ENCODE results near the gene CHD9NB.

Gene CHD9NB

GRCh38 chr16:53056392-53056881 is 3.7 kb upstream of the CHD9NB start:
- no peak for DNase-seq
- no peak overlapping the region for H2BK12ac ChIP-seq (ENCODE audit: low read length)
- no peak overlapping the region for H3K18ac ChIP-seq (ENCODE audit: low read length)
- H3K27me3 ChIP-seq (ENCODE audit: insufficient read depth, low read length), result no peaks in the 10 kb centered on the region
- H3K9me3 ChIP-seq (ENCODE audit: insufficient read depth, low read depth, low read length), result no peaks in the 10 kb centered on the region
- WGBS (ENCODE audit: extremely low coverage, insufficient coverage, insufficient read length), result no CpG with 5 or more reads among the region's 8 CpGs
- peaks cover 5% of the 10 kb centered on the region for H3K79me2 ChIP-seq (ENCODE audit: control insufficient read depth, insufficient read depth, low read length, poor library complexity)
- H3K14ac ChIP-seq (ENCODE audit: low read length), result peak overlapping the region; percentile 16
- H3K79me1 ChIP-seq (ENCODE audit: low read length), result peaks cover 14% of the 10 kb centered on the region
- H2AK5ac ChIP-seq (ENCODE audit: low read length), result no peak overlapping the region
- peak overlapping the region; percentile 91 for H3K27ac ChIP-seq (ENCODE audit: low read depth, low read length)
- no peak overlapping the region for H2AFZ ChIP-seq (ENCODE audit: insufficient read depth, low read length, poor library complexity)
- no peak overlapping the region for H4K8ac ChIP-seq (ENCODE audit: low read depth, low read length)
- no peak overlapping the region for H4K91ac ChIP-seq (ENCODE audit: low read depth, low read length)
- no peak overlapping the region for H3K23ac ChIP-seq (ENCODE audit: low read length)
- no peaks in the 10 kb centered on the region for H3K36me3 ChIP-seq (ENCODE audit: control insufficient read depth in 1 of 2, insufficient read depth in 2 of 2, low read length in 2 of 2)
- peak overlapping the region; percentile 23 for H2BK120ac ChIP-seq (ENCODE audit: insufficient read depth, low read length, poor library complexity)
- H3K4ac ChIP-seq (ENCODE audit: low read depth, low read length), result peak overlapping the region; percentile 43
- H4K12ac ChIP-seq (ENCODE audit: low read depth, low read length), result no peak overlapping the region
- H3K9ac ChIP-seq (ENCODE audit: low read length), result no peak overlapping the region
- H3K4me2 ChIP-seq (ENCODE audit: low read length), result peak overlapping the region; percentile 15
- peaks cover 4 to 12% of the 10 kb centered on the region in 2 experiments for H3K4me1 ChIP-seq (ENCODE audit: control insufficient read depth in 1 of 2, insufficient read depth in 2 of 2, low read length in 2 of 2)
- H3K4me3 ChIP-seq (ENCODE audit: low read depth, low read length), result no peak overlapping the region
- no peak overlapping the region for H2BK5ac ChIP-seq (ENCODE audit: low read depth, low read length, poor library complexity)

DNA sequence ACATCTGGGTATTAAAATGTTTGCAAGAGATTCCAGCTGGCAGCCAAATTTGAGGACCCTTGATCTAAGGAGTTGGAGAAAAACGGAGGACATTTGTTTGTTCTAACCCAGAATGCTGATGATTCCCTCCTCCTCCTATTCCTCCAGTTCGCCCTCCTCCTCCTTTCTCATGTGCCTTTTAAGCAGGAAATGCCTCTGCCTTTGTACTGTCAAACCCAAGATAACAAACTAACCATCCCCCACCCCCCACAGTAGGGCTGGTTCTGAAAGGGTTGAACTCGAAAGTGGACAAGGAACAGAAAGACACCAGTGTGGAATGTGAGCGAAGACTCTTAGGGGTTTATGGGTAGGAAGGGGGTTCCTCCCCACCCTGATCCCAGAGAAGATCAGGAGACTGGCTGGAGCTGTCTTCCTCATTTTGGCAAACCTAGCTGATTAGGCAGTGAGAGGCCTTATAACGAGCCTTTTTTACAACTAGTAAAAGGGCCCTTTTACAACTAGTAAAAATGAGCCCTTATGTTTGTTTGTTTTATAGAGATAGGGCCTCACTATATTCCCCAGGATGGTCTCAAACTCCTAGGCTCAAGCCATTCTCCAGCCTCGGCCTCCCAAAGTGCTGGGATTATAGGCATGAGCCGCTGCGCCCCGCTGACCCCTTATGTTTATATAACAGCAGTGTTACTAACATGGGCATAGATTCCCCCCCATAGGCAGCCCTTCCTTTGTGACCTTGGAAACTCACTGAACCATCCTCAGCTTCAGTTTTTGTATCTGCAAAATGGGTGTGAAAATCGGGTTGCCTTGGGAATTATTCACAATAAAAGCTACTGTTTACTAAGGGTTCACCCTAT is 3.1 kb upstream of the CHD9NB start:
- Histone ChIP-seq H2BK5ac (ENCODE audit: low read depth, low read length, poor library complexity) (peak overlapping the region; percentile 87), H3K4me1 (ENCODE audit: control insufficient read depth in 1 of 2, insufficient read depth in 2 of 2, low read length in 2 of 2) (peaks cover 4 to 12% of the 10 kb centered on the region in 2 experiments), H2AK5ac (ENCODE audit: low read length) (no peak overlapping the region), H4K12ac (ENCODE audit: low read depth, low read length) (peak overlapping the region; percentile 40), H3K36me3 (ENCODE audit: control insufficient read depth in 1 of 2, insufficient read depth in 2 of 2, low read length in 2 of 2) (no peaks in the 10 kb centered on the region), H3K9me3 (ENCODE audit: insufficient read depth, low read depth, low read length) (no peaks in the 10 kb centered on the region), H3K79me2 (ENCODE audit: control insufficient read depth, insufficient read depth, low read length, poor library complexity) (peaks cover 5% of the 10 kb centered on the region), H2BK12ac (ENCODE audit: low read length) (no peak overlapping the region), H4K91ac (ENCODE audit: low read depth, low read length) (peak overlapping the region; percentile 64), H3K79me1 (ENCODE audit: low read length) (peaks cover 14% of the 10 kb centered on the region), H3K4me2 (ENCODE audit: low read length) (peak overlapping the region; percentile 70), H3K27me3 (ENCODE audit: insufficient read depth, low read length) (no peaks in the 10 kb centered on the region), H3K4me3 (ENCODE audit: low read depth, low read length) (no peak overlapping the region), H2AFZ (ENCODE audit: insufficient read depth, low read length, poor library complexity) (no peak overlapping the region), H3K9ac (ENCODE audit: low read length) (no peak overlapping the region), H4K8ac (ENCODE audit: low read depth, low read length) (peak overlapping the region; percentile 32), H3K4ac (ENCODE audit: low read depth, low read length) (peak overlapping the region; percentile 52), H3K14ac (ENCODE audit: low read length) (peak overlapping the region; percentile 16), H3K27ac (ENCODE audit: low read depth, low read length) (peak overlapping the region; percentile 91), H3K23ac (ENCODE audit: low read length) (no peak overlapping the region), H2BK120ac (ENCODE audit: insufficient read depth, low read length, poor library complexity) (peak overlapping the region; percentile 23), H3K18ac (ENCODE audit: low read length) (peak overlapping the region; percentile 54)
- no peak for DNase-seq
- no CpG with 5 or more reads among the region's 10 CpGs for WGBS (ENCODE audit: extremely low coverage, insufficient coverage, insufficient read length)

GRCh38 chr16:53054670-53055485 is 2.2 kb upstream of the CHD9NB start, which contains the start of gene CHD9:
Gene CHD9 (plus strand): TSS chr16:53054991. CDS start chr16:53156090, 101,099 bp downstream.
- Histone ChIP-seq H3K4me1 (ENCODE audit: control insufficient read depth in 1 of 2, insufficient read depth in 2 of 2, low read length in 2 of 2) (peaks cover 4 to 12% of the 10 kb centered on the region in 2 experiments), H2AFZ (ENCODE audit: insufficient read depth, low read length, poor library complexity) (peak within 1 kb of the TSS; percentile 48), H3K9ac (ENCODE audit: low read length) (peak within 1 kb of the TSS; percentile 77), H4K8ac (ENCODE audit: low read depth, low read length) (peak within 1 kb of the TSS; percentile 72), H3K9me3 (ENCODE audit: insufficient read depth, low read depth, low read length) (no peaks in the 10 kb centered on the region), H3K23ac (ENCODE audit: low read length) (no peak within 1 kb of the TSS), H3K4ac (ENCODE audit: low read depth, low read length) (peak within 1 kb of the TSS; percentile 82), H3K27ac (ENCODE audit: low read depth, low read length) (peak within 1 kb of the TSS; percentile 91), H3K27me3 (ENCODE audit: insufficient read depth, low read length) (no peaks in the 10 kb centered on the region), H3K79me1 (ENCODE audit: low read length) (peaks cover 14% of the 10 kb centered on the region), H2BK12ac (ENCODE audit: low read length) (peak within 1 kb of the TSS; percentile 88), H2BK120ac (ENCODE audit: insufficient read depth, low read length, poor library complexity) (peak within 1 kb of the TSS; percentile 95), H3K4me2 (ENCODE audit: low read length) (peak within 1 kb of the TSS; percentile 70), H3K79me2 (ENCODE audit: control insufficient read depth, insufficient read depth, low read length, poor library complexity) (peaks cover 5% of the 10 kb centered on the region), H3K14ac (ENCODE audit: low read length) (peak within 1 kb of the TSS; percentile 87), H4K12ac (ENCODE audit: low read depth, low read length) (peak within 1 kb of the TSS; percentile 91), H4K91ac (ENCODE audit: low read depth, low read length) (peak within 1 kb of the TSS; percentile 91), H3K18ac (ENCODE audit: low read length) (peak within 1 kb of the TSS; percentile 92), H3K36me3 (ENCODE audit: control insufficient read depth in 1 of 2, insufficient read depth in 2 of 2, low read length in 2 of 2) (no peaks in the 10 kb centered on the region), H2AK5ac (ENCODE audit: low read length) (peak within 1 kb of the TSS; percentile 81), H3K4me3 (ENCODE audit: low read depth, low read length) (peak within 1 kb of the TSS; percentile 70), H2BK5ac (ENCODE audit: low read depth, low read length, poor library complexity) (peak within 1 kb of the TSS; percentile 87)
- DNase-seq, result peak; percentile 90 to 96
- no CpG with 5 or more reads among the region's 62 CpGs for WGBS (ENCODE audit: extremely low coverage, insufficient coverage, insufficient read length)

GRCh38 chr16:53053967-53054669 is 1.4 kb upstream of the CHD9NB start:
- Histone ChIP-seq H3K18ac (ENCODE audit: low read length) (peak overlapping the region; percentile 5), H3K4me2 (ENCODE audit: low read length) (peak overlapping the region; percentile 70), H3K27ac (ENCODE audit: low read depth, low read length) (no peak overlapping the region), H3K4me3 (ENCODE audit: low read depth, low read length) (no peak overlapping the region), H4K91ac (ENCODE audit: low read depth, low read length) (peak overlapping the region; percentile 60), H3K23ac (ENCODE audit: low read length) (no peak overlapping the region), H3K9ac (ENCODE audit: low read length) (peak overlapping the region; percentile 30), H3K4ac (ENCODE audit: low read depth, low read length) (peak overlapping the region; percentile 4), H2BK12ac (ENCODE audit: low read length) (peak overlapping the region; percentile 88), H4K12ac (ENCODE audit: low read depth, low read length) (peak overlapping the region; percentile 4), H2BK5ac (ENCODE audit: low read depth, low read length, poor library complexity) (peak overlapping the region; percentile 5), H2BK120ac (ENCODE audit: insufficient read depth, low read length, poor library complexity) (peak overlapping the region; percentile 1), H4K8ac (ENCODE audit: low read depth, low read length) (peak overlapping the region; percentile 72), H3K27me3 (ENCODE audit: insufficient read depth, low read length) (no peaks in the 10 kb centered on the region), H3K79me2 (ENCODE audit: control insufficient read depth, insufficient read depth, low read length, poor library complexity) (peaks cover 5% of the 10 kb centered on the region), H3K9me3 (ENCODE audit: insufficient read depth, low read depth, low read length) (no peaks in the 10 kb centered on the region), H3K4me1 (ENCODE audit: control insufficient read depth in 1 of 2, insufficient read depth in 2 of 2, low read length in 2 of 2) (peaks cover 4 to 12% of the 10 kb centered on the region in 2 experiments), H3K79me1 (ENCODE audit: low read length) (peaks cover 14% of the 10 kb centered on the region), H3K14ac (ENCODE audit: low read length) (peak overlapping the region; percentile 57), H3K36me3 (ENCODE audit: control insufficient read depth in 1 of 2, insufficient read depth in 2 of 2, low read length in 2 of 2) (no peaks in the 10 kb centered on the region), H2AK5ac (ENCODE audit: low read length) (no peak overlapping the region), H2AFZ (ENCODE audit: insufficient read depth, low read length, poor library complexity) (peak overlapping the region; percentile 27)
- DNase-seq, result no peak
- no CpG with 5 or more reads among the region's 13 CpGs for WGBS (ENCODE audit: extremely low coverage, insufficient coverage, insufficient read length)
